ENCODE results near the gene KNG1.

Gene KNG1

DNA sequence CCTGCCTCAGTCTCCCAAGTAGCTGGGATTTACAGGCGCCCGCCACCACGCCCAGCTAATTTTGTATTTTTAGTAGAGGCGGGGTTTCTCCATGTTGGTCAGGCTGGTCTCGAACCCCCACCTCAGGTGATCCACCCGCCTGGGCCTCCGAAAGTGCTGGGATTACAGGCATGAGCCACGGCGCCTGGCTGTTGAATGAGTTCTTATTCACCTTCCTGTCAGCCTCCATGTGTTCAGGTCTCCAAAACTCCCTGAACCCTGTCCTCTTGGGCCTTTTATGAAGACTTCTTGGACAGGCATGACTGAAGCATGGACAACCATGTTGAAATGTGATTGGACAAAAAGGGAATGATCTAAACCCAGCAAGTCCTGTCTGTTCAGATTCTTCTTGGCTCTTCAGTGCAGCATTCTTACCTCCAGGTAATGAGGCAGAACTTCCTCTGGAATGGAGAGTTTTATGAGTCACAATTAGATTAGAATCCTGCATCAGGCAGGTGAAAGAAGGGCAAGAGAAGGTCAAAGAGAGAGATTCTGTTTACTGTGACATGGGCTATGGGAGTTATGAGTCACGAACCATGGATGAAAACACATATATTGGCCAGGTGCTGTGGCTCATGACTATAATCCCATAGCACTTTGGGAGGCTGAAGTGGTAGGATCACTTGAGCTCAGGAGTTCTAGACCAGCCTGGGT lies 43.1 kb downstream of the KNG1 start:
- H3K27me3 ChIP-seq, result no peaks in the 10 kb centered on the region
- TF ChIP-seq, protein P1, sequence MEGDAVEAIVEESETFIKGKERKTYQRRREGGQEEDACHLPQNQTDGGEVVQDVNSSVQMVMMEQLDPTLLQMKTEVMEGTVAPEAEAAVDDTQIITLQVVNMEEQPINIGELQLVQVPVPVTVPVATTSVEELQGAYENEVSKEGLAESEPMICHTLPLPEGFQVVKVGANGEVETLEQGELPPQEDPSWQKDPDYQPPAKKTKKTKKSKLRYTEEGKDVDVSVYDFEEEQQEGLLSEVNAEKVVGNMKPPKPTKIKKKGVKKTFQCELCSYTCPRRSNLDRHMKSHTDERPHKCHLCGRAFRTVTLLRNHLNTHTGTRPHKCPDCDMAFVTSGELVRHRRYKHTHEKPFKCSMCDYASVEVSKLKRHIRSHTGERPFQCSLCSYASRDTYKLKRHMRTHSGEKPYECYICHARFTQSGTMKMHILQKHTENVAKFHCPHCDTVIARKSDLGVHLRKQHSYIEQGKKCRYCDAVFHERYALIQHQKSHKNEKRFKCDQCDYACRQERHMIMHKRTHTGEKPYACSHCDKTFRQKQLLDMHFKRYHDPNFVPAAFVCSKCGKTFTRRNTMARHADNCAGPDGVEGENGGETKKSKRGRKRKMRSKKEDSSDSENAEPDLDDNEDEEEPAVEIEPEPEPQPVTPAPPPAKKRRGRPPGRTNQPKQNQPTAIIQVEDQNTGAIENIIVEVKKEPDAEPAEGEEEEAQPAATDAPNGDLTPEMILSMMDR (IDR thresholded peaks at IDR 0.05), result no peak
- no peaks in the 10 kb centered on the region for H3K9me3 ChIP-seq
- no peak overlapping the region for H3K27ac ChIP-seq
- no peaks in the 10 kb centered on the region for H3K4me1 ChIP-seq (ENCODE audit: control insufficient read depth in 1 of 2, insufficient read depth in 1 of 2, low read depth in 1 of 2, low read length in 1 of 2)
- H3K4me3 ChIP-seq (ENCODE audit: low read depth in 1 of 2, low read length in 1 of 2), result no peak overlapping the region
- H3K36me3 ChIP-seq, result no peaks in the 10 kb centered on the region

DNA sequence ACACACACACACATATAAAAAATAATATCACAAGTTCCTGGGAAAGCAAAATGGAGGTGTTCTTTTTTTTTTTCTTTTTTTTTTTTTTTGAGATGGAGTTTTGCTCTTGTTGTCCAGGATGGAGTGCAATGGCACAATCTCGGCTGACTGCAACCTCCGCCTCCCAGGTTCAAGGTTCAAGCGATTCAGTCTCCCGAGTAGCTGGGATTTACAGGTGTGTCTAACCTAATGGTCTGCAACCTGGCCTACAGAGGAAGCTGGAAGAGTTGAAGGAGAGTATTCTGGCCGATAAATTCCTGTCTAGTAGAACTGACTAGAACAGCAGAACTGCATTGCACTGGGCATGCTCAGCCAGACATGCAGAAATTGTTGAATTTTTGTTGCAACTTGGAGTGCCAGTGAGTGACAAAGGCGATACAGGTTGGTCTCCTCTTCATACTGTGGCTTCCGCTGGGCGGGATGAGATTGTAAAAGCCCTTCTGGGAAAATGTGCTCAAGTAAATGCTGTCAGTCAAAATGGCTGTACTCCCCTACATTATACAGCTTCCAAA lies 43.8 kb downstream of the KNG1 start:
- Histone ChIP-seq H3K27ac (no peak overlapping the region), H3K9me3 (no peaks in the 10 kb centered on the region), H3K4me1 (ENCODE audit: control insufficient read depth in 1 of 2, insufficient read depth in 1 of 2, low read depth in 1 of 2, low read length in 1 of 2) (no peaks in the 10 kb centered on the region), H3K4me3 (ENCODE audit: low read depth in 1 of 2, low read length in 1 of 2) (no peak overlapping the region), H3K36me3 (no peaks in the 10 kb centered on the region), H3K27me3 (no peaks in the 10 kb centered on the region)
- TF ChIP-seq, protein P1 (IDR thresholded peaks at IDR 0.05), result no peak

DNA sequence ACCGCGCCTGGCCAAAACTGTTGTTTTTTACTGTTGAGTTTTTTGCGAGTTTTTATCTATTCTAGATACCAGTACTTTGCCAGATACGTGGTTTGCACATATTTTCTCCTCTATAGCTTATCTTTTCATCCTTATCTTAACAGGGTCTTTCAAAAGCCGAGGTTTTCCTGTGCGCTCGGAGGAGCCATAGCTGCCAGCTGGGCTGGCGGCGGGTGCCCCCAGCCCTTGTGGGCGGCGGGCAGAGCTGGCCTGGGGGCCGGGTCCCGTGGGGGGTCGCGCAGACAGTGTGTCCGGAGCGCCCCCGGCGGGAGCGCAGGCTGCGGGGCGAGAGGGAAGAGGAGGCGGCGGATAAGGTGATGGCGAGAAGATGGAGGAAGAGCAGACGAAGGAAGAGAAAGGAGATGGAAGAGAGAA lies 55.1 kb downstream of the KNG1 start:
- H3K36me3 ChIP-seq, result no peaks in the 10 kb centered on the region
- H3K4me1 ChIP-seq (ENCODE audit: control insufficient read depth in 1 of 2, insufficient read depth in 1 of 2, low read depth in 1 of 2, low read length in 1 of 2), result peaks cover 12 to 14% of the 10 kb centered on the region in 2 experiments
- H3K4me3 ChIP-seq (ENCODE audit: low read depth in 1 of 2, low read length in 1 of 2), result peak overlapping the region; percentile 54 to 55
- no peak overlapping the region for H3K27ac ChIP-seq
- TF ChIP-seq, protein P1 (IDR thresholded peaks at IDR 0.05), result no peak
- H3K27me3 ChIP-seq, result peaks cover 28% of the 10 kb centered on the region
- H3K9me3 ChIP-seq, result no peaks in the 10 kb centered on the region

DNA sequence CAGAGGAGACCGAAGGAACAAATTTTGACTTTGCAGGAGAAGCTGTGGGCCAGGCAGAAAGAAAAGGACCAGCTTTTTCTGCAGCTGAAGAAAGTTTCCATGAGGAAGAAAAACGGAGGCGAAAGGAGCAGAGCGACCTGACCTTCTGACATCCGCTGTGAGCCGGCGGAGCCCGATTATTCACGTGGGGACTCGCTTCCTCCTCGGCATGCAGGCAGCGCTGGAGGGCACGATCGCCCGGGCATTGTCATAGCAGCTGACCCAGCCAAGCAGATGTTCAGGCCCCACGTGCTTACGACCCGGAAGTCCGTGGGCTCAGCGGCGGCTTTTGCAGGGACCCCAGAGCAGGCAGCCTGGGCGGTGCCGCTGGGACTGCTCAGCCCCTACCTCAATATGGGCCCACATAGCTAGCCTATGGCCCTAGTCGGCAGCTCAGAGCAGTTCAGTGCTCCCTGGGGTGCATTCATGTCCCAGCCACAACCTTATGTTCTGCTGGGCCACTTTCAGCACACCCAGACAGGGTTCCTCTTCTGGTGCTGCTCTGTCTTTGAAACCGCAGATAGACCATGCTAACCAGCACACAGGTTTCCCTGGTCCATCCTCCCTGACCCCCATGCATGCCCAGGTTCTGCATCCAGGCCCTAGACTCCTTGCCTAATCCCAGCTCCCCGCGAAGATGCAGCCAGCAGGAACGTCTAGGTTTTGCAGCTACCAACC lies 55.7 kb downstream of the KNG1 start:
- H3K27ac ChIP-seq, result no peak overlapping the region
- H3K36me3 ChIP-seq, result no peaks in the 10 kb centered on the region
- H3K4me3 ChIP-seq (ENCODE audit: low read depth in 1 of 2, low read length in 1 of 2), result peak overlapping the region; percentile 54 to 55
- peaks cover 28% of the 10 kb centered on the region for H3K27me3 ChIP-seq
- TF ChIP-seq, protein P1 (IDR thresholded peaks at IDR 0.05), result no peak
- no peaks in the 10 kb centered on the region for H3K9me3 ChIP-seq
- peaks cover 12 to 14% of the 10 kb centered on the region in 2 experiments for H3K4me1 ChIP-seq (ENCODE audit: control insufficient read depth in 1 of 2, insufficient read depth in 1 of 2, low read depth in 1 of 2, low read length in 1 of 2)

DNA sequence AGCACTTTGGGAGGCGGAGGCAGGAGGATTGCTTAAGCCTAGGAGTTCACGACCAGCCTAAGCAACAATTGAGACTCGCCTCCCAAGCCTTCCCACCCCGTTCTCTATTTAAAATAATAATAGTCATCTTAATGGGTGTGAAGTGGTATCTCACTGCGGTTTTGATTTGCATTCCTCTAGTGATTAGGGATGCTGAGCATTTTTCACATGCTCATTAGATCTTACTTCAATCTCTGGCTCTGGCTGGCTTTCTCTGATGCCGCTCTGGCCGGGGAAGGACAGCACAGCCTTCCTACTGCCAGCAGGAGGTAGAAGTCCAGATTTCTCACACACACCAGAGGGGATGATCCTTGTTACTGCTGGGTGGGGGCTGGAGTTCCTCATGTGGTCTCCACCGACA lies 58.8 kb downstream of the KNG1 start:
- no peak overlapping the region for H3K27ac ChIP-seq
- TF ChIP-seq, protein P1 (IDR thresholded peaks at IDR 0.05), result no peak
- peaks cover 12 to 14% of the 10 kb centered on the region in 2 experiments for H3K4me1 ChIP-seq (ENCODE audit: control insufficient read depth in 1 of 2, insufficient read depth in 1 of 2, low read depth in 1 of 2, low read length in 1 of 2)
- H3K9me3 ChIP-seq, result no peaks in the 10 kb centered on the region
- peaks cover 34% of the 10 kb centered on the region for H3K27me3 ChIP-seq
- H3K4me3 ChIP-seq (ENCODE audit: low read depth in 1 of 2, low read length in 1 of 2), result no peak overlapping the region
- H3K36me3 ChIP-seq, result no peaks in the 10 kb centered on the region

Measured in neutrophil (primary cell).